H9 (cell line): Measurements from ENCODE around the gene C1QTNF6. TPM values are rescaled to one million over a fixed set of nuclear protein-coding genes. Genes with fewer than 3 reads are reported as not detected.
A peak's percentile ranks its signal among the peaks of the same experiment; 100 is the strongest.

Source experiments
- DNase-seq: peaks from one replicate; pipeline ENCODE4 v3.0.0-alpha.2; 2017
- H2AFZ ChIP-seq: one replicate; pipeline ENCODE4 v1.6.1; 2013; ENCODE audit warnings: mild to moderate bottlenecking, low read length, control low read depth, moderate library complexity
- H2AK5ac ChIP-seq: 2 replicates; pipeline ENCODE4 v1.6.1; 2013; ENCODE audit warnings: low read length, control low read depth, mixed read lengths; ENCODE audit not compliant: insufficient read length
- H2BK120ac ChIP-seq: one replicate; pipeline ENCODE4 v1.6.1; 2013; ENCODE audit warnings: low read depth, mild to moderate bottlenecking, low read length, control low read depth, inconsistent platforms; ENCODE audit not compliant: poor library complexity, severe bottlenecking
- H2BK12ac ChIP-seq: 2 replicates; pipeline ENCODE4 v1.6.1; 2013; ENCODE audit warnings: low read length, control low read depth, mixed read lengths, low read depth; ENCODE audit not compliant: insufficient read length
- H2BK15ac ChIP-seq: 2 replicates; pipeline ENCODE4 v1.6.1; 2013; ENCODE audit warnings: low read depth, low read length, control low read depth
- H2BK20ac ChIP-seq: one replicate; pipeline ENCODE4 v1.6.1; 2013; ENCODE audit warnings: low read depth, mild to moderate bottlenecking, low read length, control low read depth, inconsistent platforms; ENCODE audit not compliant: poor library complexity, severe bottlenecking
- H2BK5ac ChIP-seq: 2 replicates; pipeline ENCODE4 v1.6.1; 2013; ENCODE audit warnings: low read length, control low read depth, mixed read lengths; ENCODE audit not compliant: insufficient read length
- H3K14ac ChIP-seq: 2 replicates; pipeline ENCODE4 v1.6.1; 2013; ENCODE audit warnings: low read length, control low read depth; ENCODE audit not compliant: insufficient read depth
- H3K18ac ChIP-seq: 2 replicates; pipeline ENCODE4 v1.6.1; 2013; ENCODE audit warnings: low read depth, mild to moderate bottlenecking, mixed read lengths, low read length, control low read depth; ENCODE audit not compliant: insufficient read length
- H3K23ac ChIP-seq: 2 replicates; pipeline ENCODE4 v1.6.1; 2013; ENCODE audit warnings: low read length, control low read depth, mixed read lengths, low read depth; ENCODE audit not compliant: insufficient read length
- H3K23me2 ChIP-seq: 2 replicates; pipeline ENCODE4 v1.6.1; 2013; ENCODE audit warnings: low read depth, mild to moderate bottlenecking, mixed read lengths, low read length, control low read depth; ENCODE audit not compliant: insufficient read length, poor library complexity, severe bottlenecking
- H3K27ac ChIP-seq: 2 replicates; pipeline ENCODE4 v1.5.1; 2013; ENCODE audit warnings: low read length, control low read depth, mixed read lengths, low read depth; ENCODE audit not compliant: insufficient read length
- H3K27me3 ChIP-seq: 2 replicates; pipeline ENCODE4 v1.6.1; 2013; ENCODE audit warnings: low read length, control low read depth, inconsistent platforms; ENCODE audit not compliant: insufficient read depth
- H3K4ac ChIP-seq: 2 replicates; pipeline ENCODE4 v1.6.1; 2013; ENCODE audit warnings: low read depth, mild to moderate bottlenecking, control low read depth, inconsistent platforms, low read length, moderate library complexity
- H3K4me1 ChIP-seq: 2 replicates; pipeline ENCODE4 v1.6.1; 2013; ENCODE audit warnings: low read length, control low read depth, inconsistent platforms; ENCODE audit not compliant: insufficient read depth
- H3K4me2 ChIP-seq: 2 replicates; pipeline ENCODE4 v1.6.1; 2013; ENCODE audit warnings: low read length, control low read depth, mixed read lengths; ENCODE audit not compliant: insufficient read length, insufficient read depth
- H3K56ac ChIP-seq: 2 replicates; pipeline ENCODE4 v1.6.1; 2013; ENCODE audit warnings: low read depth, mild to moderate bottlenecking, mixed read lengths, low read length, control low read depth; ENCODE audit not compliant: insufficient read length
- H3K79me1 ChIP-seq: 2 replicates; pipeline ENCODE4 v1.6.1; 2013; ENCODE audit warnings: low read depth, mild to moderate bottlenecking, moderate library complexity, low read length, control low read depth, inconsistent platforms; ENCODE audit not compliant: insufficient read depth, poor library complexity, severe bottlenecking
- H3K79me2 ChIP-seq: 2 replicates; pipeline ENCODE4 v1.6.1; 2013; ENCODE audit warnings: low read length, control low read depth, inconsistent platforms; ENCODE audit not compliant: insufficient read depth
- H3K9ac ChIP-seq: 2 replicates; pipeline ENCODE4 v1.6.1; 2013; ENCODE audit warnings: low read length, control low read depth, mixed read lengths; ENCODE audit not compliant: insufficient read length; ENCODE audit errors: extremely low read depth
- H3K9me3 ChIP-seq: one replicate; pipeline ENCODE4 v1.6.1; 2013; ENCODE audit warnings: low read depth, low read length, inconsistent platforms; ENCODE audit not compliant: control insufficient read depth
- H3T11ph ChIP-seq: one replicate; pipeline ENCODE4 v1.6.1; 2013; ENCODE audit warnings: mild to moderate bottlenecking, low read length, control low read depth, inconsistent platforms
- H4K20me1 ChIP-seq: one replicate; pipeline ENCODE4 v1.6.1; 2013; ENCODE audit not compliant: control insufficient read depth, insufficient read length, insufficient read depth
- H4K5ac ChIP-seq: 2 replicates; pipeline ENCODE4 v1.6.1; 2013; ENCODE audit warnings: low read depth, mild to moderate bottlenecking, mixed read lengths, low read length, control low read depth; ENCODE audit not compliant: insufficient read length
- H4K8ac ChIP-seq: replicated peaks from 2 replicates; pipeline ENCODE4 v1.6.1; 2013; ENCODE audit warnings: low read length, control low read depth, mixed read lengths, low read depth; ENCODE audit not compliant: insufficient read length
- H4K91ac ChIP-seq: 2 replicates; pipeline ENCODE4 v1.6.1; 2013; ENCODE audit warnings: low read depth, mild to moderate bottlenecking, moderate library complexity, mixed read lengths, low read length, control low read depth; ENCODE audit not compliant: insufficient read length
- H3K27ac Mint-ChIP-seq, 3 experiments: 2 replicates in 2 of 3; 3 replicates in 1 of 3; pipeline ENCODE4 v1.8.0; 2020 to 2021; ENCODE audit warnings: mixed read lengths in 3 of 3, mild to moderate bottlenecking in 1 of 3, moderate library complexity in 1 of 3
- H3K27me3 Mint-ChIP-seq: 2 replicates; pipeline ENCODE4 v1.8.0; 2021; ENCODE audit warnings: low read depth, mild to moderate bottlenecking, moderate library complexity, mixed read lengths
- H3K36me3 Mint-ChIP-seq, 3 experiments: 2 replicates in 2 of 3; 3 replicates in 1 of 3; pipeline ENCODE4 v1.8.0; 2020 to 2021; ENCODE audit warnings: low read depth in 3 of 3, mixed read lengths in 3 of 3; ENCODE audit not compliant: insufficient read depth in 1 of 3
- H3K4me1 Mint-ChIP-seq, 2 experiments: 2 replicates each; pipeline ENCODE4 v1.8.0; 2020; ENCODE audit warnings: mixed read lengths in 2 of 2
- H3K4me3 Mint-ChIP-seq, 2 experiments: 2 replicates in 1 of 2; 3 replicates in 1 of 2; pipeline ENCODE4 v1.8.0; 2020 to 2021; ENCODE audit warnings: mild to moderate bottlenecking in 2 of 2, mixed read lengths in 2 of 2, moderate library complexity in 1 of 2
- H3K9me3 Mint-ChIP-seq, 2 experiments: 2 replicates in 1 of 2; 3 replicates in 1 of 2; pipeline ENCODE4 v1.8.0; 2020; ENCODE audit warnings: mild to moderate bottlenecking in 2 of 2, mixed read lengths in 2 of 2, moderate library complexity in 1 of 2
- WGBS: extraction: QIAGEN DNeasy Blood & Tissue Kit; methylation state at CpG from one replicate; pipeline ENCODE4 v1.1.7; 2013; ENCODE audit warnings: missing lambda C conversion rate, low lambda C conversion rate, mixed read lengths; ENCODE audit not compliant: insufficient read length; ENCODE audit errors: extremely low coverage; 5-methylcytosine and 5-hydroxymethylcytosine counted together
- total RNA-seq: library from RNA; stranded (reverse); gene quantifications from 2 replicates; pipeline ENCODE4 v1.2.1, GENCODE V29; 2021
- TF ChIP-seq, protein P1 (sequence below): fragments of 200-600 bp; sonication (generic); conservative IDR thresholded peaks from 3 replicates; pipeline ENCODE4 v1.8.0; 2021; ENCODE audit warnings: antibody characterized with exemption, mild to moderate bottlenecking

Gene C1QTNF6
- total RNA-seq, 1 experiment from 2014 or later = 5.0 TPM

DNA sequence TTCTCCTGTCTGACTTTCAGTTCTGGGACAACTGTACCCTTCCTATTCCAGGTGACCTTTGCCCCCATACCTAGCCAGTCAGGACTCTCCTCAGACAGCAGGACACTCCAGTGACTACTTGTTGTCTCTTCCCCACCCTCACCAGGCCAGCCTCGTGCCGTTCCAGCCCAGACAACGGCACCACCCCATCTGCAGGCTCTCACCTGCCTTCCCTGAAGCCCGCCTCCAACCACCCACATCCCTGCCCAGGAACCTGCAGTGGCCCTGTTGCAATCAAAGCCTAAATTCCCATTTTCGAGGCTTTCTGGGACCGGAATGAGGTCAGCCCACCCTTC is 42.0 kb downstream of the C1QTNF6 start:
- Histone ChIP-seq H3K4me2 (no peak overlapping the region), H4K5ac (no peak overlapping the region), H3K27ac (no peak overlapping the region), H4K91ac (no peak overlapping the region), H3K23ac (no peak overlapping the region), H3K79me2 (no peaks in the 10 kb centered on the region), H3K4me1 (no peaks in the 10 kb centered on the region; the same call in 1 of the 2 replicates), H2BK12ac (no peak overlapping the region), H3K14ac (no peak overlapping the region), H3K18ac (no peak overlapping the region), H3K27me3 (no peaks in the 10 kb centered on the region), H3K23me2 (no peaks in the 10 kb centered on the region), H2BK20ac (no peak overlapping the region), H4K8ac (no peak overlapping the region), H3K9me3 (no peaks in the 10 kb centered on the region), H3K79me1 (no peaks in the 10 kb centered on the region), H2BK15ac (no peak overlapping the region), H3K56ac (no peak overlapping the region), H2AFZ (no peak overlapping the region), H3T11ph (no peak overlapping the region), H2BK120ac (no peak overlapping the region), H2AK5ac (no peak overlapping the region), H2BK5ac (no peak overlapping the region), H3K9ac (no peak overlapping the region), H3K4ac (no peak overlapping the region), H4K20me1 (no peaks in the 10 kb centered on the region)
- no peak for DNase-seq
- peaks cover 0 to 8% of the 10 kb centered on the region in 2 experiments; a peak in 2 of 5 replicates for H3K9me3 Mint-ChIP-seq
- H3K27me3 Mint-ChIP-seq = peaks cover 18% of the 10 kb centered on the region
- TF ChIP-seq, protein P1, sequence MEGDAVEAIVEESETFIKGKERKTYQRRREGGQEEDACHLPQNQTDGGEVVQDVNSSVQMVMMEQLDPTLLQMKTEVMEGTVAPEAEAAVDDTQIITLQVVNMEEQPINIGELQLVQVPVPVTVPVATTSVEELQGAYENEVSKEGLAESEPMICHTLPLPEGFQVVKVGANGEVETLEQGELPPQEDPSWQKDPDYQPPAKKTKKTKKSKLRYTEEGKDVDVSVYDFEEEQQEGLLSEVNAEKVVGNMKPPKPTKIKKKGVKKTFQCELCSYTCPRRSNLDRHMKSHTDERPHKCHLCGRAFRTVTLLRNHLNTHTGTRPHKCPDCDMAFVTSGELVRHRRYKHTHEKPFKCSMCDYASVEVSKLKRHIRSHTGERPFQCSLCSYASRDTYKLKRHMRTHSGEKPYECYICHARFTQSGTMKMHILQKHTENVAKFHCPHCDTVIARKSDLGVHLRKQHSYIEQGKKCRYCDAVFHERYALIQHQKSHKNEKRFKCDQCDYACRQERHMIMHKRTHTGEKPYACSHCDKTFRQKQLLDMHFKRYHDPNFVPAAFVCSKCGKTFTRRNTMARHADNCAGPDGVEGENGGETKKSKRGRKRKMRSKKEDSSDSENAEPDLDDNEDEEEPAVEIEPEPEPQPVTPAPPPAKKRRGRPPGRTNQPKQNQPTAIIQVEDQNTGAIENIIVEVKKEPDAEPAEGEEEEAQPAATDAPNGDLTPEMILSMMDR = no peak
- peak overlapping the region in 2 of 3 experiments; percentile 41 to 59; a peak in 3 of 7 replicates for H3K27ac Mint-ChIP-seq
- no CpG with 5 or more reads among the region's 6 CpGs for WGBS
- H3K4me1 Mint-ChIP-seq = peaks cover 6 to 23% of the 10 kb centered on the region in 2 experiments
- peaks cover 0 to 2% (median 0%) of the 10 kb centered on the region in 3 experiments; a peak in 3 of 7 replicates for H3K36me3 Mint-ChIP-seq
- H3K4me3 Mint-ChIP-seq = no peak overlapping the region; a peak in 1 of 5 replicates
